Keratinocyte (primary cell): ENCODE measurements around the gene MERTK.
"Not testable (repeated sequence)": the region's sequence is repeated elsewhere in the genome, so short reads cannot be mapped to it uniquely, and the experiment has no call there.

ENCODE experiments used
- CTCF ChIP-seq, 3 experiments: IDR thresholded peaks in 1 of 3; conservative IDR thresholded peaks in 1 of 3; optimal IDR thresholded peaks in 1 of 3; 2 replicates in 2 of 3; 3 replicates in 1 of 3; pipeline versions ENCODE3 to v1.5.1; 2011; ENCODE audit warnings: low read length in 3 of 3, mild to moderate bottlenecking in 3 of 3, moderate library complexity in 2 of 3, control low read depth in 1 of 3, inconsistent platforms in 1 of 3; ENCODE audit not compliant: insufficient read depth in 2 of 3; ENCODE audit errors: extremely low read depth in 1 of 3
- EZH2 ChIP-seq: IDR thresholded peaks from one replicate; pipeline ENCODE4 v1.6.1; 2012; ENCODE audit warnings: inconsistent platforms, mild to moderate bottlenecking, low read length, moderate library complexity

GRCh38 chr2:111963508-111963907 is 65.1 kb downstream of the MERTK start:
- TF ChIP-seq CTCF (optimal IDR thresholded peaks at IDR 0.05 in 1 of 3, IDR thresholded peaks at IDR 0.05 in 1 of 3, conservative IDR thresholded peaks at IDR 0.05 in 1 of 3; ENCODE audit: extremely low read depth in 1 of 3, insufficient read depth in 2 of 3, low read length in 3 of 3); EZH2: not testable (repeated sequence)
